HG03558 (cell line): ENCODE results near the gene USP11.

Experiments used
- ATAC-seq: cut with Tn5 transposase; IDR thresholded peaks from one replicate; pipeline ENCODE4 v1.9.1; 2021; ENCODE audit warnings: moderate number of reproducible peaks; ENCODE audit not compliant: unreplicated experiment; ENCODE audit errors: extremely low read depth

USP11 gene

DNA sequence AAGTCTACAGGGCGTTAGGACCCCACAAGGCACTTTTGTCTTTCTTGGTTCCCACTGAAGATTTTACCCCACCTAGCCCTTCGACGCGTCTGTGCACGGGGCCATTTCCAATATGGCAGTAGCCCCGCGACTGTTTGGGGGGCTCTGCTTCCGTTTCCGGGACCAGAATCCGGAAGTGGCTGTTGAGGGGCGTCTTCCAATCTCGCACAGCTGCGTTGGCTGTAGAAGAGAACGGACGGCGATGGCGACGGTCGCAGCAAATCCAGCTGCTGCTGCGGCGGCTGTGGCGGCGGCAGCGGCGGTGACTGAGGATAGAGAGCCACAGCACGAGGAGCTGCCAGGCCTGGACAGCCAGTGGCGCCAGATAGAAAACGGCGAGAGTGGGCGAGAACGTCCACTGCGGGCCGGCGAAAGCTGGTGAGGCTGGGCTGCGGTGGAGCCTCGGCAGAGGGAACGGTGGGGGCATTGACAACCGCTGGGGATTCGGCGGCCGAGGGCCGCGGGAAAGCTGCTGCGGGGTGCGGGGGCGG, at the start of gene USP11:
USP11 (plus strand) TSS at position 207 of the 530 bp plus-strand sequence; CDS start at position 242, 35 bp downstream.
- peak; percentile 6 for ATAC-seq

- ATAC-seq, result no peak
These were observed 48.3 kb upstream of the USP11 start for GRCh38 chrX:47184486-47184885.

GRCh38 chrX:47185241-47185640, 47.6 kb upstream of the USP11 start:
- no peak for ATAC-seq

- no peak for ATAC-seq
These were observed 46.6 kb upstream of the USP11 start for GRCh38 chrX:47186096-47186740.

GRCh38 chrX:47187106-47187677, 45.6 kb upstream of the USP11 start:
- ATAC-seq, result no peak

DNA sequence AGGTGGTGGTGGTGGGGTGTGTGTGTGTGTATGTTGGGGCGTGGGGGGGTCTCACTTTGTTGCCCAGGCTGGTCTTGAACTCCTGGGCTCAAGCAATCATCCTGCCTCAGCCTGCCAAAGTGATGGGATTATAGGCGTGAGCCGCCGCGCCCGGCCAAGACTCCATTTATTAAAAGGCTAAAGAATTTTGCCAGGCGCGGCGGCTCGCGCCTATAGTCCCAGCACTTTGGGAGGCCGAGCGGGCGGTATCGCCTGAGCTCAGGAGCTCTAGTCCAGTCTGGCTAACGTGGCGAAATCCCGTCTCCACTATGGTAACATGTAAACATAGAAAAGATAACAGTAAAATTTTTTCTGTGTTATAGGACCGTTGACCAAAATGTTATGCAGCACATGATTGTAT, 42.9 kb upstream of the USP11 start:
- ATAC-seq, result no peak

GRCh38 chrX:47190445-47191269, 42.2 kb upstream of the USP11 start:
- no peak for ATAC-seq

DNA sequence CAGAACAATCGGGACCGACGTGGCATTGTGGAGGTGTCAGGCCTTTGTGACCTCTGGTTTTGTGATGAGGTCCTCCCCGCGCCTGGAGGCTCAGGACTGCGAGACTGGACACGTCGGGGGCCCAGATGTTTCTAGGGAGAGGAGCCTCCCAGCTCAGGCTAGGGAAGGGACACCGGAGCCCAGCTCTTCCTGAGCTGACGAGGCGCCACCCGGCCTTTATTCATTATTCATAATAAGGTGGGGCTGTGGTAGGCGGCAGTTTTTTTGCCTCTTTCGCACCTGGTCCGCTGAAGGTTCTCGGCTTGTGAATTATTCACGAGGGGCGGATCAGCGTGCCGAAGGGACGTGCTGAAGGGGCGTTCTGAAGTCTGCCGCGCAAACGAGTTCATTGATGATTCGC, 41.5 kb upstream of the USP11 start:
- no peak for ATAC-seq

- no peak for ATAC-seq
These were observed 40.9 kb upstream of the USP11 start for GRCh38 chrX:47191806-47192401.

DNA sequence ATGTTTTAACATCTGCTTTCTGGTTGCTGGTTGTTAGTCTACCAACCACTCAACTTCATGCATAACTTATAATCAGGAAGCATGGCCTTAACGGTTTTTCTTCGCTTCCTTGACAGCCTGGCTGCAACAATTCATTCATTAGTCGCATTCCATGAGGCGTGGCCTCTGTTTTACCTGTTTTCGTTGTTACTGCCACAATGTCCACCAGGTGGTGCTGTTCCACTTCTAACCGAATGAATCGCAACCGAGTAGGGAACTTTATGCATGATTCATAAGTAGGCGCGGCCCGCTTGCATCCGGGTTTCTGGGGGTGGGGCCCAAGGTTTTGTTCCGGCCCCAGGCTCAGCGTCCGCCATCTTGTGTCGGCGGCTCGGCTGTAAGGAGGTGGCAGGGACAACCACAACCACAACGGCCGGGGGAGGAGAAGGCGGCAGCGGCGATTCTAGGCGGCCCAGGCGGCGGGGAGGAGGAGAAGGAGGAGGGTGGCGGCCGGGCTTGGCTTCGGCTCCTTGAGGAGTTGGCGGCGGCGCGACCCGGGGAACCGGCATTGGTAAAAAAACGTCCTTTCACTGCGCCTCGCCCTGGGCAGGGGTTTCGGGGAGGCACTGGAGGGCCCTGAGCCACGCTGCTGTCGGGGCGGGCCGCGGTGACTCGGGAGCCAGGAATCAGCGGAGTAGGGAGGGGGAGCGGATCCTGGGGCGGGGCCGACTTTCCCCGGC, 39.2 kb upstream of the USP11 start, which contains the start of gene UBA1:
UBA1 (plus strand) TSS at position 355 of the 719 bp plus-strand sequence. CDS start 4,974 bp downstream, outside the sequence.
- ATAC-seq, result peak; percentile 55

- ATAC-seq, result no peak
These were observed 38.5 kb upstream of the USP11 start for GRCh38 chrX:47194194-47194787.

GRCh38 chrX:47196098-47196497, 36.7 kb upstream of the USP11 start:
- no peak for ATAC-seq

DNA sequence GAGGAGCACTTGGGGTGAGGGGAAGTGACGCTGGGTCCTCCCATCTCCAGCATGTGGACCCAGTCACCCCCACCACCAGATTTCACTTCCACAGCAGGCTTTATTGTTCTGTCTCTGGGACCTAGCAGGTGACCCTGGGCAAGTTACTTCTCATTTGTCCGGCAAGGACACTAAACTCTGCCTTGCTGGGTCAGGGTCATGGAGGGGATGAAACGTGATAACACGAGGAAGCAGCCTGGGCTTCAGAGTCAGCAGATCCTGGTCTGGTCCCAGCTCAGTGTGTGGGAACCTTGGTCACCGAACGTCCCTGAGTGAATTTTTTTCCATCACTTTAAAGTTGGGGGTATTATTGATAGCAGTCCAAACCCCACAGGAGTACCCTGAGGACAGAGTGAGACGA, 35.3 kb upstream of the USP11 start:
- ATAC-seq, result no peak

DNA sequence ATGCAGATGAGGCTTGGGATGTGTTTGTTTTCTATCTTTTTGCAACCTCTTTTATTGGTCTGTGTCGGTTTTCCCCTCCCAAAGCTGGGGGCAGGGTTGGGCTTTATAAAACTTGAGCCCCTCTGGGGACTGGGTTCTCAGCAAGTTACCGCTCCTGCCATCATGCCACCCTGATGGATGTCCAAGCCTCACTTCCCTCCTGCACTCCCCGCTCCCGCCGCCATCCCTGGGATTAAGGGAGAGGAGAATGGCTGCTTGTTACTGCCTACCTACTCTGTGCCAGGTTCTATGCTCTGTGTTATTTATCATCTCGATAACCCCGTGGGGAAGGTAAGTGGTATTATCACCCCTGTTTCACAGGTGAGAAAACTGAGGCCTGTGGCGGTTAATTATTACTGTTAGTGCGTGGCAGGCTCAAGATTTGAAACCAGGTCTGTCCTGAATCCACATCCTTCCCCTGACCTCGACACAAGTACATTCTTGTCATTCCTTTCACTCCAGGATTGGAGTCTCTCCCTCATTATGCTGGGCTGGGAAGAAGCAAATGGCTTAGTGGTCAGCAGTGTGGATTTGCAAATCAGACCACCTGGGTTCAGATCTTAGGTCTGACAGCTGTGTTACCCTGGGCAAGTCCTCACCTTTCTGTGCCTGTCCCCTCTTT, 34.7 kb upstream of the USP11 start:
- no peak for ATAC-seq

DNA sequence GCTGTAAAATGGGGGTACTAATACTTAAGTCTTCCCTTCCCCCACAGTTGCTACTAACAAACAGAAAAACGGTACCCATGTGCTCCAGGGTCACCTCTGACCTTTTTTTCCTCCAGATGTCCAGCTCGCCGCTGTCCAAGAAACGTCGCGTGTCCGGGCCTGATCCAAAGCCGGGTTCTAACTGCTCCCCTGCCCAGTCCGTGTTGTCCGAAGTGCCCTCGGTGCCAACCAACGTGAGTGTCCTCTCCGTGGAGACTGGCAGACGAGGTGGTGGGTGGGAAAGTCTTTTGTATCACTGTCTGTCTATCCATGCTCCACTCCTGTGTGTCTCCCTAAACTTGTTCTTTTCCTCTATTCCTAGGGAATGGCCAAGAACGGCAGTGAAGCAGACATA, 34.1 kb upstream of the USP11 start:
- ATAC-seq, result no peak

GRCh38 chrX:47199286-47199685, 33.5 kb upstream of the USP11 start:
- no peak for ATAC-seq

GRCh38 chrX:47200385-47201150, 32.2 kb upstream of the USP11 start:
- no peak for ATAC-seq

GRCh38 chrX:47201345-47201944, 31.4 kb upstream of the USP11 start:
- ATAC-seq, result no peak
